Right renal pelvis (tissue), 4 donors: ENCODE results near the gene SLC4A5. TPM values are rescaled to one million over a fixed set of nuclear protein-coding genes. Genes with fewer than 3 reads are reported as not detected.

Source experiments
- DNase-seq, 4 donors: peaks; one replicate each; pipeline ENCODE4 v3.0.0-alpha.2; 2013; ENCODE audit warnings: low read depth in 4 of 4, low spot score in 3 of 4, missing footprints in 1 of 4
- polyA plus RNA-seq, 4 donors: library from polyadenylated mRNA; unstranded; fragments of 120-200 nt; gene quantifications; one replicate each; pipeline ENCODE4 v1.2.1, GENCODE V29; 2013; ENCODE audit not compliant: insufficient read length in 4 of 4

SLC4A5 gene
- polyA plus RNA-seq, 4 donors = 1.8 to 3.1 (median 2.3) TPM

DNA sequence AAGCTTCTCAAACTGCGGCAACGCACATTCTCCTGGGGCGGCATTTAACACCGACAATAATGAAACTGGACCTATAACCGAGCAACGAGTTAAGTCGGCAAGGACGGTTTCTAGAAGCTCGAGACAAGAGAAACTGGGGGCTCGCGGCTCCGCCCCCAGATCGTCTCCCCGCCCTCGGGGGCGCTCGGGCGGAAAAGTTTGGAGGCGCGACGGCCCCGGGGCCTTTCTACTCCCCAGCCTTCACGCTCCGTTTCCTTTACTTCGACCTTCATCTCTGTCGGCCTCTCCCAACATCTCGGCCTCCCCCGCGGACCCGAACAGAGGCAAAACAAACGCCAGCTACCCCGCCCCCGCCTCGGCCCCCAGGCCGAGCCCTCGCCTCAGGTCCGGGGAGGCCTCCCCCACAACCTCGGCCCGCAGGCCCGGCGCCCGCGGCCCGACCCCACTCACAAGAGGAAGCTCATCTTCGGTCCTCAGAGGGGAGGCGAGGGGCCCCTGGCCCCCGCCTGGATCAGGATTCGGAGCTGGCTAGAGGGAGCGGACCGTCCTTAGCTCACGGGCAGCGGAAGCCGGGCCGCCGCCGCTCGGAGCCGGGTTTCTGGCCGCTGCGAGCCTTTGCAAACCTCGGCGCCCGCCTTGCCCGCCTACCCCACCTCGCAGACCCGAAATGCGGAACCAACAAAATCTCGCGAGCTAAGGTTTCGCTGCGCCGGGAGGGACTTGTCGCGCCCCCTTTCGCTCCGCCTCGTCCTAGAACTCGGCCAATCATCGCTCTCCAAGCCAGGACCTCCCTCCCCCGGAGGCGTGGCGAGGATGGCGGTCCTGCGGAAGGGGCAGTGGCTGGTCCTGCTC is 164.8 kb downstream of the SLC4A5 start, which contains the start of gene MOB1A:
TSS of gene MOB1A (minus strand) at position 669 of the 852 bp plus-strand sequence. CDS start at position 464, 205 bp downstream.
- DNase-seq = peak; percentile 97 to 98 (median 98)

DNA sequence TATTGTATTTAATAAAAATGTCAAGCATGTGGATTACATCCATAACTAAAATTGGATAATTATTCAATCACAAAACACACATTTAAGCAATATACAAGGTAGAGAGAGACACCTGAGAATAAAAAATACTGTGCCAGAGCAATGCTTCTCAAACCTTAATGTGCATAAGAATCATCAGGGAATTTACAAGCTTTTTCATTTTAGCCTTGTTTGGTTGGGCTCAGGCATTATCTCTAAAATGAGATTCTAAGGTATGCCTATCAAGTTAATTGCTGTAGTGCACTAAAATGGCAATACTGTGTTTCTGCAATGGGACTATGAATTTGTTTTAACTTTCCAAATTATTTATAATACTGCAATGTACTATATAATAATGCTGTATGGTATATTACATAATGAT is 165.5 kb downstream of the SLC4A5 start:
- no peak for DNase-seq

DNA sequence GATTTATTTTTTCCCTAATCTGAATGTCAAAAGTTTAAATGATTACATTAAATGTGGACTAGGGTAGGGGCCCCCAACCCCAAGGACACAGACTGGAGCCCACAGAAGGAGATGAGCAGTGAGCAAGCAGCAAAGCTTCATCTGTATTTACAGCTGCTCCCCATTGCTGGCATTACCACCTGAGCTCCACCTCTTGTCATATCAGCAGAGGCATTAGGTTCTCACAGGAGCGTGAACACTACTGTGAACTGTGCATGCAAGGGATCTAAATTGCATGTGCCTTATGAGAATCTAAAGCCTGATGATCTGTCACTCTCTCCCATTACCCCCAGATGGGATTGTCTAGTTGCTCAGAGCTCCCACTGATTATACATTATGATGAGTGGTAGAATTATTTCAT is 168.3 kb downstream of the SLC4A5 start:
- no peak for DNase-seq

DNA sequence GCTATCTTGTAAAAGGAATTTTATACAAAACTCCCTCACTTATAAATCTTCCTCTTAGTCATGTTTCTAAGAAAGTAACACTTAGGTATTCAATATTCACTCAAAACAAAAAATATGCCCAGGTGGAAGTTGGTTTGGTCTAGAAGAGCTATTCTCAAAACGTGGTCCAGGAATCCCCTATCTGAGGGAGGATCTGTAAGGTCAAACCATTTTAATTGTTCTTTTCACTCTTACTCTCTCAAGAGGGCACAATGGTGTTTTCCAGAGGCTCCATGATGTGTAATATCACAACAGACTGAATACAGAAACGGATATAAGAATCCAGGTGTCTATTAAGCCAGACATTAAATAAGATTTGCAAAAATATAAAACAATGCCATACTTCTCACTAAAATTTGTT is 174.5 kb downstream of the SLC4A5 start:
- no peak for DNase-seq

Other genes starting within 250 kb of the SLC4A5 start
- 10 to 100 TPM; 29.5 to 36.5 (median 32.5) TPM for gene BOLA3, start 195.5 kb downstream of the SLC4A5 start, polyA plus RNA-seq
- gene MOB1A, start 164.5 kb downstream of the SLC4A5 start, polyA plus RNA-seq = 100 to 1,000 TPM in 3 of 4 donors, 10 to 100 TPM in 1; 89.6 to 120 (median 117) TPM
- 10 to 100 TPM; 26.9 to 31.4 (median 27.7) TPM for gene MTHFD2, start 144.8 kb downstream of the SLC4A5 start, polyA plus RNA-seq
- 100 to 1,000 TPM; 146 to 166 (median 153) TPM for gene DCTN1, start 36.9 kb upstream of the SLC4A5 start, polyA plus RNA-seq
- gene C2orf81, start 78.2 kb upstream of the SLC4A5 start, polyA plus RNA-seq = 1 to 10 TPM; 5.0 to 9.5 (median 7.2) TPM
- 10 to 100 TPM; 36.7 to 44.2 (median 40.9) TPM for gene WDR54, start 78.3 kb upstream of the SLC4A5 start, polyA plus RNA-seq
- gene RTKN, start 98.5 kb upstream of the SLC4A5 start, polyA plus RNA-seq = 10 to 100 TPM; 62.1 to 79.9 (median 66.2) TPM
- 10 to 100 TPM; 20.2 to 29.5 (median 24.5) TPM for gene INO80B, start 111.7 kb upstream of the SLC4A5 start, polyA plus RNA-seq
- 100 to 1,000 TPM in 3 of 4 donors, 10 to 100 TPM in 1; 94.9 to 132 (median 109) TPM for gene WBP1, start 115.0 kb upstream of the SLC4A5 start, polyA plus RNA-seq
- gene MOGS, start 122.0 kb upstream of the SLC4A5 start, polyA plus RNA-seq = 10 to 100 TPM; 47.9 to 58.5 (median 53.1) TPM
- 10 to 100 TPM; 36.6 to 67.9 (median 44.6) TPM for gene MRPL53, start 129.3 kb upstream of the SLC4A5 start, polyA plus RNA-seq
- 10 to 100 TPM in 2 of 4 donors, 1 to 10 TPM in 2; 8.0 to 12.1 (median 10.1) TPM for gene CCDC142, start 139.6 kb upstream of the SLC4A5 start, polyA plus RNA-seq
- 10 to 100 TPM; 27.5 to 32.6 (median 31.2) TPM for gene TTC31, start 139.7 kb upstream of the SLC4A5 start, polyA plus RNA-seq
- 1 to 10 TPM; 1.9 to 4.0 (median 3.2) TPM for gene LBX2, start 156.2 kb upstream of the SLC4A5 start, polyA plus RNA-seq
- 10 to 100 TPM; 23.7 to 30.3 (median 25.8) TPM for gene PCGF1, start 164.3 kb upstream of the SLC4A5 start, polyA plus RNA-seq
- gene TLX2, start 171.0 kb upstream of the SLC4A5 start, polyA plus RNA-seq = under 1 TPM in 1 of 4 donors, not detected in 3; 0.26 TPM
- under 1 TPM; 0.19 to 0.56 (median 0.53) TPM for gene DQX1, start 182.8 kb upstream of the SLC4A5 start, polyA plus RNA-seq
- gene AUP1, start 186.3 kb upstream of the SLC4A5 start, polyA plus RNA-seq = 100 to 1,000 TPM in 3 of 4 donors, 10 to 100 TPM in 1; 95.8 to 113 (median 110) TPM
- gene HTRA2, start 186.5 kb upstream of the SLC4A5 start, polyA plus RNA-seq = 10 to 100 TPM; 33.8 to 39.3 (median 37.6) TPM
- gene LOXL3, start 210.5 kb upstream of the SLC4A5 start, polyA plus RNA-seq = 10 to 100 TPM in 3 of 4 donors, 1 to 10 TPM in 1; 9.2 to 11.3 (median 10.4) TPM
- gene DOK1, start 211.3 kb upstream of the SLC4A5 start, polyA plus RNA-seq = 10 to 100 TPM in 1 of 4 donors, 1 to 10 TPM in 3; 7.8 to 10.2 (median 8.7) TPM